Measurements from ENCODE around the gene CLSTN3. TPM values are rescaled to one million over a fixed set of nuclear protein-coding genes. Genes with fewer than 3 reads are reported as not detected.

The CLSTN3 gene
- total and polyA plus RNA-seq, 2 experiments from 2014 or later = 5.0 to 46.9 TPM

DNA sequence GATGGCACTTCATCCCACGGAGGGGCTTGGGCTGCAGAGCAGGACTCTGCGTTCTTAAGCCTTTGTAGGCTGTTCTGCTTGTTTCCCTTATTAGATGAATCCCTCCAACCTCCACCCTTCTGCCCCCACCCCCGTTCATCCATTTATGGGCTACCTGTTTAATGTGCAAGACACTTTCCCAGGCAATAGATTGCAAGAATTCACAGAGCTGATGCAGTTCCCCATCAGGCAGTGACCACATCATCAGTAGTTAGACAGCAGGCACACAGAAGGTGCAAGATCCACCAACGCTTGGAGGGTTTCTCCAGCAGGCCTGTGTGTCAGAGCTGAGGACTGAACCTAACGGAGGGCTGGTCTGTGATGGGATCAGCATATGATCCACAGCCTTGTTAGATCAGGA lies 36.7 kb upstream of the CLSTN3 start:
- Histone ChIP-seq H2AFZ (no peak overlapping the region), H3K36me3 (ENCODE audit: insufficient read depth) (no peaks in the 10 kb centered on the region), H3K4me1 (ENCODE audit: insufficient read depth) (peaks cover 20% of the 10 kb centered on the region), H3K9me2 (ENCODE audit: insufficient read depth) (0 out of 2 replicates have a peak, but pooled peaks cover 3% of the 10 kb centered on the region), H3K4me2 (no peak overlapping the region), H3K27me3 (ENCODE audit: insufficient read depth) (no peaks in the 10 kb centered on the region), H4K20me1 (replicated peaks; ENCODE audit: insufficient read depth) (no peaks in the 10 kb centered on the region), H3K79me2 (replicated peaks; ENCODE audit: insufficient read depth) (no peaks in the 10 kb centered on the region), H3K27ac (ENCODE audit: low read depth) (no peak overlapping the region), H3K4me3 (no peak overlapping the region), H3F3A (replicated peaks; ENCODE audit: low read depth) (no peaks in the 10 kb centered on the region)
- peaks cover 10% of the 10 kb centered on the region for H3K36me3 Mint-ChIP-seq (ENCODE audit: low read depth)
- H3K27me3 Mint-ChIP-seq (ENCODE audit: insufficient read depth, low read depth, poor library complexity) = peaks cover 18% of the 10 kb centered on the region
- no peak for ATAC-seq
- H3K27ac Mint-ChIP-seq = no peak overlapping the region
- peaks cover 32% of the 10 kb centered on the region for H3K4me1 Mint-ChIP-seq
- TF ChIP-seq ZNF331 (CRISPR knock-in tag; IDR thresholded peaks at IDR 0.05; ENCODE audit: low read depth) (no peak), NANOG (IDR thresholded peaks at IDR 0.05; ENCODE audit: borderline replicate concordance) (no peak)
- TF ChIP-seq, protein P1, sequence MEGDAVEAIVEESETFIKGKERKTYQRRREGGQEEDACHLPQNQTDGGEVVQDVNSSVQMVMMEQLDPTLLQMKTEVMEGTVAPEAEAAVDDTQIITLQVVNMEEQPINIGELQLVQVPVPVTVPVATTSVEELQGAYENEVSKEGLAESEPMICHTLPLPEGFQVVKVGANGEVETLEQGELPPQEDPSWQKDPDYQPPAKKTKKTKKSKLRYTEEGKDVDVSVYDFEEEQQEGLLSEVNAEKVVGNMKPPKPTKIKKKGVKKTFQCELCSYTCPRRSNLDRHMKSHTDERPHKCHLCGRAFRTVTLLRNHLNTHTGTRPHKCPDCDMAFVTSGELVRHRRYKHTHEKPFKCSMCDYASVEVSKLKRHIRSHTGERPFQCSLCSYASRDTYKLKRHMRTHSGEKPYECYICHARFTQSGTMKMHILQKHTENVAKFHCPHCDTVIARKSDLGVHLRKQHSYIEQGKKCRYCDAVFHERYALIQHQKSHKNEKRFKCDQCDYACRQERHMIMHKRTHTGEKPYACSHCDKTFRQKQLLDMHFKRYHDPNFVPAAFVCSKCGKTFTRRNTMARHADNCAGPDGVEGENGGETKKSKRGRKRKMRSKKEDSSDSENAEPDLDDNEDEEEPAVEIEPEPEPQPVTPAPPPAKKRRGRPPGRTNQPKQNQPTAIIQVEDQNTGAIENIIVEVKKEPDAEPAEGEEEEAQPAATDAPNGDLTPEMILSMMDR (conservative IDR thresholded peaks at IDR 0.05; ENCODE audit: low read depth in 2 of 2) = no peak
- no peak for DNase-seq (ENCODE audit: low spot score)
- H3K9me3 Mint-ChIP-seq = no peaks in the 10 kb centered on the region
- H3K4me3 Mint-ChIP-seq = no peak overlapping the region

DNA sequence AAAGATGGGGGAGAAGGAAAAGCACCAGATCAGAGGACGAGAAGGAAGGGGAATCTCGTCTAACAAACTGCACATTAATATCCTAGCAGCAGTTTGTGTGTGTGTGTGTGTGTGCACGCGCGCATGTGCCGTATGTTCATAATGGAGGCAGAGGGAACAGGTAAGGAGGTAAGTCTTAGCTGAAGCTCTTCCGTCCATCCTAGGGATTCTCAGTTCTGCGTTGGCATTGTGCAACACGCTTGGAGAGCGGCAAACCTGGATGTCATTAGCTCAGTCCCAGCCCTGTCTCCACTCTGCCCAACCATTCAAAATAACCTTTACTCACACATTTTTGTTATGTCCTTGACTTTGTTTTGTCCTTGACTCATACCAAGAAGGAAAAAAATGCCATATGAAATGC lies 36.3 kb upstream of the CLSTN3 start:
- Histone ChIP-seq H3K27me3 (ENCODE audit: insufficient read depth) (no peaks in the 10 kb centered on the region), H3K9me2 (ENCODE audit: insufficient read depth) (0 out of 2 replicates have a peak, but pooled peaks cover 3% of the 10 kb centered on the region), H3K4me3 (no peak overlapping the region), H4K20me1 (replicated peaks; ENCODE audit: insufficient read depth) (no peaks in the 10 kb centered on the region), H3F3A (replicated peaks; ENCODE audit: low read depth) (no peaks in the 10 kb centered on the region), H2AFZ (no peak overlapping the region), H3K4me1 (ENCODE audit: insufficient read depth) (peaks cover 20% of the 10 kb centered on the region), H3K79me2 (replicated peaks; ENCODE audit: insufficient read depth) (no peaks in the 10 kb centered on the region), H3K36me3 (ENCODE audit: insufficient read depth) (no peaks in the 10 kb centered on the region), H3K4me2 (no peak overlapping the region), H3K27ac (ENCODE audit: low read depth) (no peak overlapping the region)
- no peaks in the 10 kb centered on the region for H3K9me3 Mint-ChIP-seq
- no peak overlapping the region for H3K27ac Mint-ChIP-seq
- peaks cover 13% of the 10 kb centered on the region for H3K36me3 Mint-ChIP-seq (ENCODE audit: low read depth)
- H3K4me1 Mint-ChIP-seq = peaks cover 32% of the 10 kb centered on the region
- no peak overlapping the region; the same call in 2 of the 3 replicates for H3K4me3 Mint-ChIP-seq
- H3K27me3 Mint-ChIP-seq (ENCODE audit: insufficient read depth, low read depth, poor library complexity) = peaks cover 18% of the 10 kb centered on the region
- DNase-seq (ENCODE audit: low spot score) (no peak), ATAC-seq (no peak)
- no peak for TF ChIP-seq EZH2phosphoT487 (IDR thresholded peaks at IDR 0.05; ENCODE audit: unreplicated experiment)
- TF ChIP-seq ZNF114 (CRISPR knock-in tag; IDR thresholded peaks at IDR 0.05) = no peak
- TF ChIP-seq ZNF331 (CRISPR knock-in tag; IDR thresholded peaks at IDR 0.05; ENCODE audit: low read depth) = no peak
- TF ChIP-seq, protein P1 (conservative IDR thresholded peaks at IDR 0.05; ENCODE audit: low read depth in 2 of 2) = no peak
- no peak for TF ChIP-seq JUNB (IDR thresholded peaks at IDR 0.05; ENCODE audit: unreplicated experiment)
- TF ChIP-seq, protein P2, sequence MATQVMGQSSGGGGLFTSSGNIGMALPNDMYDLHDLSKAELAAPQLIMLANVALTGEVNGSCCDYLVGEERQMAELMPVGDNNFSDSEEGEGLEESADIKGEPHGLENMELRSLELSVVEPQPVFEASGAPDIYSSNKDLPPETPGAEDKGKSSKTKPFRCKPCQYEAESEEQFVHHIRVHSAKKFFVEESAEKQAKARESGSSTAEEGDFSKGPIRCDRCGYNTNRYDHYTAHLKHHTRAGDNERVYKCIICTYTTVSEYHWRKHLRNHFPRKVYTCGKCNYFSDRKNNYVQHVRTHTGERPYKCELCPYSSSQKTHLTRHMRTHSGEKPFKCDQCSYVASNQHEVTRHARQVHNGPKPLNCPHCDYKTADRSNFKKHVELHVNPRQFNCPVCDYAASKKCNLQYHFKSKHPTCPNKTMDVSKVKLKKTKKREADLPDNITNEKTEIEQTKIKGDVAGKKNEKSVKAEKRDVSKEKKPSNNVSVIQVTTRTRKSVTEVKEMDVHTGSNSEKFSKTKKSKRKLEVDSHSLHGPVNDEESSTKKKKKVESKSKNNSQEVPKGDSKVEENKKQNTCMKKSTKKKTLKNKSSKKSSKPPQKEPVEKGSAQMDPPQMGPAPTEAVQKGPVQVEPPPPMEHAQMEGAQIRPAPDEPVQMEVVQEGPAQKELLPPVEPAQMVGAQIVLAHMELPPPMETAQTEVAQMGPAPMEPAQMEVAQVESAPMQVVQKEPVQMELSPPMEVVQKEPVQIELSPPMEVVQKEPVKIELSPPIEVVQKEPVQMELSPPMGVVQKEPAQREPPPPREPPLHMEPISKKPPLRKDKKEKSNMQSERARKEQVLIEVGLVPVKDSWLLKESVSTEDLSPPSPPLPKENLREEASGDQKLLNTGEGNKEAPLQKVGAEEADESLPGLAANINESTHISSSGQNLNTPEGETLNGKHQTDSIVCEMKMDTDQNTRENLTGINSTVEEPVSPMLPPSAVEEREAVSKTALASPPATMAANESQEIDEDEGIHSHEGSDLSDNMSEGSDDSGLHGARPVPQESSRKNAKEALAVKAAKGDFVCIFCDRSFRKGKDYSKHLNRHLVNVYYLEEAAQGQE (IDR thresholded peaks at IDR 0.05; ENCODE audit: unreplicated experiment) = no peak
- TF ChIP-seq POLR2AphosphoS5 (IDR thresholded peaks at IDR 0.05; ENCODE audit: low read depth) = no peak
- TF ChIP-seq, protein P3, sequence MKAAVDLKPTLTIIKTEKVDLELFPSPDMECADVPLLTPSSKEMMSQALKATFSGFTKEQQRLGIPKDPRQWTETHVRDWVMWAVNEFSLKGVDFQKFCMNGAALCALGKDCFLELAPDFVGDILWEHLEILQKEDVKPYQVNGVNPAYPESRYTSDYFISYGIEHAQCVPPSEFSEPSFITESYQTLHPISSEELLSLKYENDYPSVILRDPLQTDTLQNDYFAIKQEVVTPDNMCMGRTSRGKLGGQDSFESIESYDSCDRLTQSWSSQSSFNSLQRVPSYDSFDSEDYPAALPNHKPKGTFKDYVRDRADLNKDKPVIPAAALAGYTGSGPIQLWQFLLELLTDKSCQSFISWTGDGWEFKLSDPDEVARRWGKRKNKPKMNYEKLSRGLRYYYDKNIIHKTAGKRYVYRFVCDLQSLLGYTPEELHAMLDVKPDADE (IDR thresholded peaks at IDR 0.05) = no peak
- TF ChIP-seq EZH2 (IDR thresholded peaks at IDR 0.05; ENCODE audit: low read depth, unreplicated experiment) = no peak
- TF ChIP-seq CREB1 (CRISPR knock-in tag; IDR thresholded peaks at IDR 0.05; ENCODE audit: low read depth) = no peak
- no peak for TF ChIP-seq NANOG (IDR thresholded peaks at IDR 0.05; ENCODE audit: borderline replicate concordance)
- TF ChIP-seq STAT1 (IDR thresholded peaks at IDR 0.05; ENCODE audit: unreplicated experiment) = no peak
